Peyer's patch (tissue), 4 donors: Measurements from ENCODE around the gene EPC2. TPM values are rescaled to one million over a fixed set of nuclear protein-coding genes. Genes with fewer than 3 reads are reported as not detected.

Source experiments
- DNase-seq, 3 donors: peaks; one replicate each; pipeline ENCODE4 v3.0.0-alpha.2; 2017 to 2019
- H3K27ac ChIP-seq, 4 donors: fragments of 200-600 bp; sonication (generic); one replicate each; pipeline ENCODE4 v1.5.1; 2016 to 2019
- H3K27me3 ChIP-seq, 2 donors: fragments of 200-600 bp; sonication (generic); one replicate each; pipeline ENCODE4 v1.5.1; 2019
- H3K36me3 ChIP-seq, 3 donors: fragments of 200-600 bp; sonication (generic); one replicate each; pipeline ENCODE4 v1.5.1; 2016 to 2019
- H3K4me1 ChIP-seq, 4 donors: fragments of 200-600 bp; sonication (generic); one replicate each; pipeline ENCODE4 v1.5.1; 2016 to 2019
- H3K4me3 ChIP-seq, 4 donors: fragments of 200-600 bp; sonication (generic); 1 replicate in 3 of 4; 2 replicates in 1 of 4; pipeline ENCODE4 v1.5.1; 2016 to 2019; ENCODE audit warnings: mild to moderate bottlenecking in 1 of 4
- H3K9me3 ChIP-seq, 4 donors: fragments of 200-600 bp; sonication (generic); one replicate each; pipeline ENCODE4 v1.5.1; 2016 to 2019; ENCODE audit warnings: mild to moderate bottlenecking in 1 of 4
- POLR2A ChIP-seq, 2 donors: fragments of 450-650 bp; IDR thresholded peaks; one replicate each; pipeline ENCODE4 v1.5.1; 2017; ENCODE audit warnings: antibody characterized with exemption in 2 of 2, mild to moderate bottlenecking in 2 of 2, moderate library complexity in 2 of 2
- total RNA-seq, 4 donors: library from RNA; depleted of rRNA; stranded (reverse); fragments of >200 nt; gene quantifications; one replicate each; pipeline ENCODE4 v1.1.0, GENCODE V29; 2016
- TF ChIP-seq, protein P1 (sequence below), 6 experiments: fragments of 450-650 bp in 4 of 6; fragments of 200-600 bp in 2 of 6; sonication (generic) in 1 of 6; IDR thresholded peaks; one replicate each; pipeline ENCODE4 v1.5.1; 2017 to 2019; ENCODE audit warnings: antibody characterized with exemption in 6 of 6, mild to moderate bottlenecking in 3 of 6, moderate library complexity in 1 of 6

The EPC2 gene
- total RNA-seq, 4 donors from 2014 or later = 22.6 to 70.1 (median 28.3) TPM

DNA sequence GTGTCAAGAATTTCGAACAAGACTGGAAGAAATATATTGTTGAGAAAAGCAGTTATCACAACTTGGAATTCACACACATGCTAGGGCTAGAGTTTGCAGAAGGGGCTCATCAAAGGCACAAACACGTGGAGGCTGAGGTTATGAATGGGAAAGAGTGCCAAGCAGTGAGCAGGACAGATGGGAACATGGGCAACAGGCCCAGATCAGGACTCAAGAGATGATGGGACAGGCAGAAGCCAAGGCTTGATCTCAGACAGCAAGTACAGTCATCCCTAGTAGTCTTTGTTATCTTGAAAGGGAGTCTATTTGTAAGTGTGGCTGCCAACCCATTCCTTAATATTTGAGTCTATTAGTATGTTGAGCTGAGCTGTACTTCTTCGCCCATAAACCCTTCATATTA lies 22.2 kb upstream of the EPC2 start:
- no peak for TF ChIP-seq POLR2A (IDR thresholded peaks at IDR 0.05)
- TF ChIP-seq, protein P1, sequence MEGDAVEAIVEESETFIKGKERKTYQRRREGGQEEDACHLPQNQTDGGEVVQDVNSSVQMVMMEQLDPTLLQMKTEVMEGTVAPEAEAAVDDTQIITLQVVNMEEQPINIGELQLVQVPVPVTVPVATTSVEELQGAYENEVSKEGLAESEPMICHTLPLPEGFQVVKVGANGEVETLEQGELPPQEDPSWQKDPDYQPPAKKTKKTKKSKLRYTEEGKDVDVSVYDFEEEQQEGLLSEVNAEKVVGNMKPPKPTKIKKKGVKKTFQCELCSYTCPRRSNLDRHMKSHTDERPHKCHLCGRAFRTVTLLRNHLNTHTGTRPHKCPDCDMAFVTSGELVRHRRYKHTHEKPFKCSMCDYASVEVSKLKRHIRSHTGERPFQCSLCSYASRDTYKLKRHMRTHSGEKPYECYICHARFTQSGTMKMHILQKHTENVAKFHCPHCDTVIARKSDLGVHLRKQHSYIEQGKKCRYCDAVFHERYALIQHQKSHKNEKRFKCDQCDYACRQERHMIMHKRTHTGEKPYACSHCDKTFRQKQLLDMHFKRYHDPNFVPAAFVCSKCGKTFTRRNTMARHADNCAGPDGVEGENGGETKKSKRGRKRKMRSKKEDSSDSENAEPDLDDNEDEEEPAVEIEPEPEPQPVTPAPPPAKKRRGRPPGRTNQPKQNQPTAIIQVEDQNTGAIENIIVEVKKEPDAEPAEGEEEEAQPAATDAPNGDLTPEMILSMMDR (IDR thresholded peaks at IDR 0.05) = no peak
- H3K4me1 ChIP-seq = no peaks in the 10 kb centered on the region
- no peaks in the 10 kb centered on the region for H3K9me3 ChIP-seq
- no peak for DNase-seq
- no peak overlapping the region for H3K4me3 ChIP-seq
- H3K27ac ChIP-seq = no peak overlapping the region
- no peaks in the 10 kb centered on the region for H3K27me3 ChIP-seq
- no peaks in the 10 kb centered on the region for H3K36me3 ChIP-seq

DNA sequence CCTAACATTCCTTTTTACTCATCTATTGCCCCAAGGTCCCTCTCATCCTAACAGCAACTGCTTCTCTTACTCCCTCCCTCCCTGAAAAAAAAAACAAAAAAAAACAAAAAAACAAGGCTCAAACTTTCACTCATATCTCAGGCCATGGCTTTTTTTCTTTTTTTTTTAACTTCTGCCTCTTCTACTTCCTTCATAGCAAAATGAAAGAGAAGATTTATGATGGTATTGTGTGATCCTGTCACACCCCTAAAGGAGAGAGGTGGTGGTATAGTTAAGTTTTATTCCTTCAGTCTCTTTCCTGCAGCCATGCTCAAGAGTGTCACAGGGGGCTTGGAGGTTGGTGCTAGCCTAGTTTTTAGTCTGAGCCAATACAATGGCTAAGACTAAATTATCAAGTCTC lies 21.5 kb upstream of the EPC2 start:
- Histone ChIP-seq H3K4me3 (no peak overlapping the region), H3K36me3 (no peaks in the 10 kb centered on the region), H3K9me3 (no peaks in the 10 kb centered on the region), H3K27me3 (no peaks in the 10 kb centered on the region), H3K27ac (no peak overlapping the region), H3K4me1 (no peaks in the 10 kb centered on the region)
- TF ChIP-seq, protein P1 (IDR thresholded peaks at IDR 0.05) = no peak
- no peak for TF ChIP-seq POLR2A (IDR thresholded peaks at IDR 0.05)
- DNase-seq = no peak

DNA sequence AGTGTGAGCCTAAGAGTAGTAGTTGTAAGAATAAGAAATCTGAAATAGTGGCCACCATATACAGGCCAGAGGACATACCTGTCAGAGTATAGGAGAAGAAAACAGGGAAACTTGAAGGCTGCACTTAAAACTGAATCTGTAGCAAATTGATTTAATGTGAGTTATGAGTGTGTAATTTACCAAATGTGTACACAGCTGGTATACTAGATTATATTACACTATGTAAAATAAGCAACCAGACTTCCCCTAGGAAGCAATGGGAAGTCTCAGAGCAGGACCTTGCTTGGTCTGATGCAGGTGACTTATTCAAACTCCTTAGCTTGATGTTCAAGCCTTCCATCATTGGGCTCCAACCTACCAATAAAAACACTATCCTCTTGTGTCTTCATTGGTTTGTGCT lies 17.3 kb upstream of the EPC2 start:
- no peak overlapping the region for H3K4me3 ChIP-seq
- no peaks in the 10 kb centered on the region for H3K9me3 ChIP-seq
- H3K27ac ChIP-seq = no peak overlapping the region
- no peaks in the 10 kb centered on the region for H3K36me3 ChIP-seq
- TF ChIP-seq POLR2A (IDR thresholded peaks at IDR 0.05) = no peak
- TF ChIP-seq, protein P1 (IDR thresholded peaks at IDR 0.05) = no peak
- no peaks in the 10 kb centered on the region for H3K4me1 ChIP-seq
- H3K27me3 ChIP-seq = no peaks in the 10 kb centered on the region
- DNase-seq = no peak

DNA sequence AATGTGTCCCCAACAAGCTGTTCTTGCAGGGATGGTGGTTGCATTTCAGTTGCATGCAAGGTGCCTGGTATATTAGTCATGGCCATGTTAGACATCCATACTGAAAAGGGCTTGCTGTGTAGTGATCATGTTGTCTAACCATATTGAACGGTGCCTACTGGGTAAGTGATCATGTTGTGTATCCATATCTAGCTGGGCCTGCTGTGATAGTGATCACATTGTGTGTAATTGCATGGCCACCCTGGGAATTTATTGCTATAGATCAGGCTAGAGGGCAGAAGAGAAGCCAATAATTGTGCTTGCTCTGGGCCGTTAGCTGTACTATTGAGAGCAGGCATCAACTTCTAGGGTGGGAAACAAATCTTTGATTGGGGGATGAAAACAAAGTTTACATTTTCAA lies 9.8 kb upstream of the EPC2 start:
- no peaks in the 10 kb centered on the region for H3K27me3 ChIP-seq
- H3K27ac ChIP-seq = no peak overlapping the region
- no peaks in the 10 kb centered on the region for H3K4me1 ChIP-seq
- H3K4me3 ChIP-seq = no peak overlapping the region
- no peak for DNase-seq
- no peaks in the 10 kb centered on the region for H3K36me3 ChIP-seq
- no peaks in the 10 kb centered on the region for H3K9me3 ChIP-seq
- TF ChIP-seq POLR2A (IDR thresholded peaks at IDR 0.05) = no peak
- TF ChIP-seq, protein P1 (IDR thresholded peaks at IDR 0.05) = no peak

DNA sequence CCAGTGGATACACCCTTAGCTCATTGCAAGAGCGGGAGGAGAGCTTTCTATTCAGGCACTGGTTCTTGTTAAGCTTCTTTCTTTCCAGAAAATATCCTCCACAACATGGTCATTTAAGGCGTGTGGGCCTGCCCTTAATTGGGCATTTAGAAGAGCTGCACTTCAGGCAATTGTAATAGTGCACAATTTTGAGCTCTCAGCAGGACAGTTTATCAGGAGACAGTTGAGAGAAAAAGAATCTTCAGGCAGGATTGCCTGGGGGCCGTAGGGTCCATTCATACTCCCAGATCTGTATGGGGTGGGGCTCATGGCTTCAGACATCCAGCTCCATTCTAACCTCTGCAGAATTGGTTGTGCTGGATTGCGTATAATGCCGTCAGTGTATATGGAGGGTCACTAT lies 6.0 kb upstream of the EPC2 start:
- no peak for DNase-seq
- Histone ChIP-seq H3K27me3 (no peaks in the 10 kb centered on the region), H3K4me3 (no peak overlapping the region)

More for the DNA sequence above, 6.0 kb upstream of the EPC2 start:
- Histone ChIP-seq H3K4me1 (peaks cover 0 to 5% (median under 1%) of the 10 kb centered on the region in 4 donors), H3K36me3 (no peaks in the 10 kb centered on the region), H3K27ac (no peak overlapping the region), H3K9me3 (no peaks in the 10 kb centered on the region)
- TF ChIP-seq, protein P1 (IDR thresholded peaks at IDR 0.05) = no peak
- no peak for TF ChIP-seq POLR2A (IDR thresholded peaks at IDR 0.05)
